Right renal pelvis (tissue), 4 donors: ENCODE measurements around the gene FADS6. TPM values are rescaled to one million over a fixed set of nuclear protein-coding genes. Genes with fewer than 3 reads are reported as not detected.

Experiments used
- DNase-seq, 4 donors: peaks; one replicate each; pipeline ENCODE4 v3.0.0-alpha.2; 2013; ENCODE audit warnings: low read depth in 4 of 4, low spot score in 3 of 4, missing footprints in 1 of 4
- polyA plus RNA-seq, 4 donors: library from polyadenylated mRNA; unstranded; fragments of 120-200 nt; gene quantifications; one replicate each; pipeline ENCODE4 v1.2.1, GENCODE V29; 2013; ENCODE audit not compliant: insufficient read length in 4 of 4

FADS6 gene
- polyA plus RNA-seq, 4 donors: 0.26 to 0.67 (median 0.45) TPM

GRCh38 chr17:74856112-74856511, 37.3 kb downstream of the FADS6 start:
- DNase-seq: no peak

- no peak for DNase-seq
Observed at GRCh38 chr17:74855323-74855722, 38.1 kb downstream of the FADS6 start.

DNA sequence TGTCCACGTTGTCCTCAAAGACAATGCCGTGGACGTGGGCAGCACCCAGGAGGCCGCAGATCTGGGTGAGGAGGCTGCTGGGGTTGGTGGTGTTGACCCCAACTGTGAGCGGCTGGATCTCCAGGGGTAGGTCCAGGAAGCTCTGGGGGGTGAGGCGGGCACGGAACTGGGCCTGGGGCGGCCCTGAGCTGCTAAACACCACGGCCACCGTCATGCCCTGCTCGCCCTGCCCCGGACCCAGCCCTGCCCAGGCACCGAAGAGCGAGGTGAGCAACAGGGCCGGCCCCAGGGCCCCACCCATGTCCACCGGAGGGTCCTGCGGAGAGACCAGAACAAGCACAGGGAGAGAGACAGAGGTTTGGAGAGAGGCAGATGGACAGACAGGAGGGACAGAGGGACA, 38.6 kb downstream of the FADS6 start:
- DNase-seq: no peak

DNA sequence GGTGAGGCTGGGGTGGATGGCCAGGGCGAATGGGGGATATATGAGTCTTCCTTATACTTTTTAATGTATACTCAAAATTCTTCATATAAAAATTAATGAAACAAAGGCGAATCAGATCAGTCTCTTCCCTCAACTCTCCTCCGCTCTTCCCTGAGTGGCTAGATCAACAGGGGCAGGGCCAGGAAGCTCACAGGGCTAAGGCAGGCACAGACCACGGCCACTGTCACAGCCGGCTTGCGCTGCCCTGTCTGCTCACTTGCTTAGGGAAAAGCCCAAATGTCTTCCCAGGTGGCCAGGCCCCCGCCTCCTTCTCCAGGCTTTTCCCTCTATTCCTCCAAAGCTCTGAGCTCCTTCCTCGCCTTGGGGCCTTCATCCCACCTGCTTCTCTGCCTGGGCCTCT, 39.8 kb downstream of the FADS6 start:
- no peak for DNase-seq

- no peak for DNase-seq
Observed at GRCh38 chr17:74853048-74853397, 40.4 kb downstream of the FADS6 start.

DNA sequence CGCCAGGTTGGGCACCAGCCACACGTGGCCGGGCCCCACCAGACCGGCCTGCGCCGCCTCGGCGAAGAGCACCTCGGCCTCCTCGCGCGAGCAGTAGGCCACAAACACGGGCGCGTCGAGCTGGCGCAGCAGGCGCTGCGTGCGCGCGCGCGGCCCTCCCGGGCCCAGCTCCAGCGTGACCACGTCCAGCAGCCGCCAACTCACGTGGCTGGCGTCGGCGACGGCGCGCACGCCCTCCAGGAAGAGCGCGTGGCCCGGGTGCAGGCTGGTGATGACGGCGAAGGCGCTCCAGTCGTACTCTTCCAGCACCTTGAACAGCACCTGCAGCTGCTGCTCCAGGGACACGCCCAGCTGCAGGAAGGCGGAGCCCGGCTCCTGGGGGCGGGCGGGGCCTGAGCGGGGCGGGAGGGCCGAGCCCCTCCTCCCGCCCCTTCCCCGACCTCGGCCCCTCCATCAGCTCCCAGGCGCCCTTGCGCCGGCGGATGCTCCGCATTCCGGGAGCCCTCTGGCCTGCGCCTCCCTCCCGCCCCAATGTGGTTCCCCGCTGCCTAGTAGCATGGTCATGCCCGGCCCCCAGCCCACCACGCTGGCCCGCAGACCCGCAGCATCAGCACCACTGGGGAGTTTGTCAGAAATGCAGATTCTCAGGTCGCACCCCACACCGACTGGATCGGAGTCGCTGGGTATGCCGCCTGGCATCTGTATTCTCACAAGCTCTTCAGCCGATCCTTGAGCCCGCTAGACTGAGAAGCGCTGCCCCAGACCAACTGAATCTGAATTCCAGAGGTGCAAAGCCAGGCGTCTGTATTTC, 41.0 kb downstream of the FADS6 start:
- peak in 1 of 4 donors; percentile 42 for DNase-seq

- no peak for DNase-seq
Observed at GRCh38 chr17:74851612-74852236, 41.7 kb downstream of the FADS6 start.

DNA sequence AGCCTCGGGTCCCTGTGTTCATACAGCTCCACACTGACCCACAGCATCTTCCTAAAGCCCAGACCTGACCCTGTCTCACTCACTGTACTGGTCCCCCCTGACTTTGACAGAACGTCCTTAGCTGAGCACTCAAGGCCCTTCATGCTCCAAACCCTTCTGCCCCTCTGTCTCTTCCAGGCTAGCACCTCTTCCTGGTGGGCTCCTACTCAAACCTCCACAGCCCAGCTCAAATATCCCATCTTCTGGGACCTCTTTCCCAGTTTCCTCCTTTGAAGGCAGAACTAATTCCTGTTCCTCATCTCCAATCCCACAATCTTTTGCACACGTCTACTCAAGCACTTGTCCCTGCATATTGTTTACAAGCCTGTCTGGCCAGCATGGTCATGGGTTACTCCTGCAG, 42.5 kb downstream of the FADS6 start:
- no peak for DNase-seq

DNA sequence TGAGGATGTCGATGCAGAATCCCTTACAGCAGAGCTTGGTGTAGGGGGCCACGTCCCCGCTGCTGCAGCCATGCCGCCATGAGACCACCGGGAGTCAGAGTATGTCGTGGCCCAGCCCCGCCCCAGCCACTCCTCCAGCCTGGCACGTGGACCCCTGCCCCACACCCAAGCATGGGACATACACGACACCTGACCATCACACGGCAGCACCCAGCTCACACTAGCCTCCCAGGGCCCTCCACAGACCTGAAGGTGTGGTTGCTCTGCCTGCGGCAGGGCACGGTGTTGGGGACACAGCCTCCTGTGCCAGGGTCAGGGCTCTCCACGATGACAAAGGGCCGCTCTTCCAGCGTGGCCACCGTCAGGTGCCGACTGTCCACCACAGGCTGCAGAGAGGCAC, 43.1 kb downstream of the FADS6 start:
- no peak for DNase-seq

DNA sequence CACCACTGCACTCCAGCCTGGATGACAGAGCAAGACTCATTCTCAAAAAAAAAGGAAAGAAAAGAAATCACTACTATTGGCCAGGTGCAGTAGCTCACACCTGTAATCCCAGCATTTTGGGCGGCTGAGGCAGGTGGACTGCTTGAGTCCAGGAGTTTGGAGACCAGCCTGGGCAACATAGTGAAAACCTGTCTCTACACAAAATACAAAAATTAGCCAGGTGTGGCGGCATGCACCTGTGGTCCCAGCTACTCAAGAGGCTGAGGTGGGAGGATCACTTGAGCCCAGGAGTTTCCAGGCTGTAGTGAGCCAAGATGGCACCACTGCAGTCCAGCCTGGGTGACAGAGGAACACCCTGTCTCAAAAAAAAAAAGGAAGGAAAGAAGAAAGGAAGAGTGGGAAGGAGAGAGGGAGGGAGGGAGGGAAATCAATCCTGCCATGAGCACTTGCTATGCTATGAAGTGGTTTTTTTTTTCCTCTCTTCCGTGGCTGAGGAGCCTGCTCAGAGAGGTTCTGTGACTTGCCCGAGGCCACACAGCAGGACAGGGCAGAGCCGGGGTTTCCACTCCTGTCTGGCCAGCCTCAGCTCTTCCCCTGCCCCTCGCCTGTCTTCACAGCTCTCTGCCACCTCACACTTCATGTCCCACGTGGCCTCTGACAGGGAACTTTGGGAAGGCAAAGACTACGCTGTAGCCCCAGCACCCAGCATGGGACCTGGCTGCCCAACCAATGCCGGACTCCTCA, 44.6 kb downstream of the FADS6 start:
- no peak for DNase-seq

GRCh38 chr17:74846621-74847020, 46.8 kb downstream of the FADS6 start:
- no peak for DNase-seq

DNA sequence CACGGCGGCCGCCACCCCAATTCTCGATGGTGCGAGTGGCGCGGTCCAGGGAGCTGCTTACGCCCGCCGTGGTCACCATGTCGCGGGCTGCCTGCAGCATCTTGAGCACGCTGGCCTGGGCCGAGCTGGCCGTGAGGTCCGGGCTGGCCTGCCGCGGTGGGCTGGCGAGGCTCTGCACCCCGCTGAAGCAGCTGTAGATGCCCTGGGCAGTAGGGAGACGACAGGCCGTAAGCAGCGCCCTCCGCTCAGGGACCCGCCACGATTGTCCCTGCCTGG, 50.1 kb downstream of the FADS6 start:
- DNase-seq: no peak

DNA sequence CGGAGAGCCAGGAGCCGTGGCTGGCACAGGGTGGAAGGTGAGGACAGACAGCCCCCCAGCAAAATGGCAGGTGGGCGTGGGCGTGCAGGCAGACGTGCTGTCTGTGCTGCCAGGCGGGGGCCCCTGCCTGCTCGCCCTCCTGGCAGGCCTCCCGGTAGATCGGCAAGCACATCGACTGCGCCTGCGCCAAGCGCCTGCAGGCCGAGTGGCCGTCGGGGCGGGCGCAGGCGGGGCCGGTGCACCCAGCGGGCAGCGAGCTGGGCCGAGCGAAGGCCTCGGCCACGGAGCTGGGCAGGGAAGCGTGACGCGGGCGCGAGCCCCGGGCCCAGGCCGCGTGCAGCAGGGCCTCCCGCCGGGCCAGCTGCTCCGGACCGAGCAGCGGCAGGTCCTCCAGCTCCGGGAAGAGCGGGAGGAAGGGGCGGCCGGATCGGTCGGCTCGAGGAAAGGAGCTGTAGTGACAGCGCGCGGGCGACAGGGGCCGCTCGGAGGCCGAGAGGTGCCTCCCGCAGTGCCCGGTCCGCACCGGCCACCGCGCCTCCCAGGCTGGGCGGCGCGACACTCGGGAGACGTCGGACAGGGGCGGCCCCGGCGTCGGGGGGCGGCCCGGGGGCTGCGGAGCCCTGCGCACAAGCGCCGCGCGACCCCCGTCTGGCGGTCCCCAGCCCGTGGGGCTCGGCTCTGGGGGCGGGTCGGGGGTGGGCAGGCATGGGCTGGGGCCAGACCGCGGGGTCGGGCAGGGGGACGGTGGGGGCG, 50.7 kb downstream of the FADS6 start:
- peak in 2 of 4 donors; percentile 43 to 48 for DNase-seq

DNA sequence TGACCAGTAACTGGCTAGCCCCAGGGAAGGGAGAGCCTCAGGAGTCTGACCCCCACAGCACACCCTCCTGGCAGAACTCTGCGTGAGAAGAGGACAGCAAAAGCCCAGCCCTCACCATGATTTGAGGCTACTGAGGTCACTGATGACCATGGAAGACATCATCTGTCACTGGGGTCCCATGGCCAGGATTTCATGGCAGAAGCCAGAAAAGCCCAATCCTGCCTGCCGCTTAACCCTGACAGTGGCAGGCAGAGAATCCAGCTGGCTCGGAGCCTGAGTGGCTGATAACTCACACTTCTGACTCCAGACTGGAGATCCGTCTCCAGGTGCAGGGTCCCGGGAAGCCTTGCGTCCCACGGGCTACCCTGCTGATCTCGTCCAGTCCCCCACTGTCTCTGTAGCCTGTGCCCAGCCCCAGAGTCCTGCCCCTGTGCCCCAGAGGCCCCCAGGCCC, 51.3 kb downstream of the FADS6 start:
- no peak for DNase-seq

DNA sequence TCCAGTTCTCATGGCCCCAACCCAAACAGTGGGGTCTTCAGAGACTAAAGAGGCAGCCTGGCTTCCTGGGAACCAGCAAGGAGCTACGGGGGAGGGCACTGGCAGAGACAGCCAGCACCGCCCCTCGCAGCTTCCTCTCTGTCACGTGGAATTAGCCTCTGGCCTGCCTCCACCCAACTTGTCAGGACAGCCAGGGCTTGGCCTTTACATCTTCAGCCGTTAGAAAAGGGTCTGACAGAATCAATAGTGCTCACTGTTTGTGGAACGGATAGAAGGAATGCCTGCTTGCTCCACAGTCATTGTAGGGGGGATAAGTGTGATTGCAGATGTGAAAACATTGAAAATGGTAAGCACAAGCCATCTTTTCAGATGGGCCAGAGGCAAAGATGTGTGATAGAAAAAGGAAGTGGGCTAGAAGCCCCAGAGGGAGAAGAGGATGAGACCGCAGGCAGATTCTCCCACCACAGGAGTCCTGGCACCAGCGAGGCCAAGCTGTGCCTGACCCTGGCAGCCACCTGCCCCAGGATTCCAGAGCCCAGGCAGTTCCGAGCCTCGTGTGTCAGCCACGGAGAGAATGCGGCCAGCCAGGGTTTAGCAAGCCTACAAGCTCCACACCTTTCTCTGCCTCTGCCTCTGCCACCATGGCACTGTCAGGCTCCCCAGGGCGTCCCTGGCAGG, 52.3 kb downstream of the FADS6 start:
- DNase-seq: no peak

- no peak for DNase-seq
Observed at GRCh38 chr17:74839990-74840852, 53.2 kb downstream of the FADS6 start.

- DNase-seq: no peak
Observed at GRCh38 chr17:74838274-74838673, 55.2 kb downstream of the FADS6 start.

DNA sequence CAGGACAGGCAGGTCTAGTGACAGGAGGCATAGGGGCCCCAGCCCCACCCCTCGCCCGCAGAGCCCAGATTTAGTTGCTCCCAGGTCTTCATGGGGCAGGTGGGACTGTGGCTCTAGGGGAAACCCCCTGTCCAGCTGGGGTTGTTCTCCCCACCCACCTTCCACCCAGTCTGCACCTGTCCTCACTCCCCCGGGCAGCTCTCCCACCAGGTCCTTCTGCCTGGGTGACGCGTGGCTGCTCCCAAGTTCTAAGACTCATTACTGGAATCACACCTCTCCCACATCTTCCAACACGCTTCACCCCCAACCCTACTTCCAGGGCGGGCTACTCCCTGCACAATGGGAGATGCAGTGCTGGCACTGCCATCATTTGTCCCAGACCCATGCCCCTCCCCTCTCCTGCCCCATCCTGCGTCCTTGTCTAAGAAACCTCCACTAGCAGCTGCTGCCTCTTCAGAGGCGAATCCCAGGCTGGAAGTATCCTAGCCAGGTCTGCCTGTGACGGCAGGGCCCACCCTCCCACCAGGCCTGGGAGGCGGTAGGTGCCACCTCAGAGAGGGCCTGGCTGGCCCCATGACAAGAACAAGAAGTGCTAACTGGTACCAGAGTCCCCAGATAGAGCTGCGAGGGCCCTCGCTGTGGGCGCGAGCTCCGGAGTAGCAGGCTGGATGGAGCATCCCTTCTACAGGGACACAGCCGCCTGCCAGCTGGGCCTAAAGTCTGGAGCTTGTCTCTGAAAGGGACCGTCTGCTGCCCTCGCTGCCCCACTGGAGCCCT, 56.6 kb downstream of the FADS6 start:
- DNase-seq: no peak

- DNase-seq: no peak
Observed at GRCh38 chr17:74836191-74836590, 57.2 kb downstream of the FADS6 start.
